Astrocyte (in vitro differentiated cells and primary cell): Measurements from ENCODE around the gene ADAMTS9.

Experiments used
- CTCF ChIP-seq: IDR thresholded peaks from 2 replicates; pipeline ENCODE4 v1.5.1; 2011; ENCODE audit warnings: low read depth, mild to moderate bottlenecking, inconsistent platforms, low read length, moderate library complexity; ENCODE audit not compliant: insufficient read depth
- EZH2 ChIP-seq: IDR thresholded peaks from 2 replicates; pipeline ENCODE4 v1.6.1; 2012; ENCODE audit warnings: mild to moderate bottlenecking, low read length, inconsistent platforms; ENCODE audit not compliant: insufficient read depth

GRCh38 chr3:64559588-64559987, 128.2 kb downstream of the ADAMTS9 start:
- TF ChIP-seq CTCF = no peak
- no peak for TF ChIP-seq EZH2
